ENCODE data around the gene OR10G7.

DNA sequence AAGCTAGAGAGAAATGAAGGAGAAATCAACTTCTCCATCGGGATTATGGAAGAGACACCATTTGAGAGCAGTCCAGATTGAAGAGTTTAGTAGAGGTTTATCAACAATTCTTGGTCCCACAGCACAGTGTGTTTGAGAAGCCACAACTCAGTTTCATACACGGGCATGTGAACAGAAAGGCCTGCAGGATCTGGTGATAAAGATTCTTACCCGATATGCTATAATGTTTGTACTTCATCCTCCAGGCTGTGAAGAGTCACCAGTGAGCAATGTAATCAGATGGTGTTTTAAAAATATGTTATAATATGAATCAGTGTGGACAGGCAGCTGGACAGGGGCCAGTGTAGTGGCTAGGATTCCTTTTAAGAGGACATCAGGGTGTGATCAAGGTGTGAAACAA is 44.5 kb upstream of the OR10G7 start:
- TF ChIP-seq, protein P1, sequence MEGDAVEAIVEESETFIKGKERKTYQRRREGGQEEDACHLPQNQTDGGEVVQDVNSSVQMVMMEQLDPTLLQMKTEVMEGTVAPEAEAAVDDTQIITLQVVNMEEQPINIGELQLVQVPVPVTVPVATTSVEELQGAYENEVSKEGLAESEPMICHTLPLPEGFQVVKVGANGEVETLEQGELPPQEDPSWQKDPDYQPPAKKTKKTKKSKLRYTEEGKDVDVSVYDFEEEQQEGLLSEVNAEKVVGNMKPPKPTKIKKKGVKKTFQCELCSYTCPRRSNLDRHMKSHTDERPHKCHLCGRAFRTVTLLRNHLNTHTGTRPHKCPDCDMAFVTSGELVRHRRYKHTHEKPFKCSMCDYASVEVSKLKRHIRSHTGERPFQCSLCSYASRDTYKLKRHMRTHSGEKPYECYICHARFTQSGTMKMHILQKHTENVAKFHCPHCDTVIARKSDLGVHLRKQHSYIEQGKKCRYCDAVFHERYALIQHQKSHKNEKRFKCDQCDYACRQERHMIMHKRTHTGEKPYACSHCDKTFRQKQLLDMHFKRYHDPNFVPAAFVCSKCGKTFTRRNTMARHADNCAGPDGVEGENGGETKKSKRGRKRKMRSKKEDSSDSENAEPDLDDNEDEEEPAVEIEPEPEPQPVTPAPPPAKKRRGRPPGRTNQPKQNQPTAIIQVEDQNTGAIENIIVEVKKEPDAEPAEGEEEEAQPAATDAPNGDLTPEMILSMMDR (conservative IDR thresholded peaks at IDR 0.05 in 1 of 2, IDR thresholded peaks at IDR 0.05 in 1 of 2; ENCODE audit: low read depth in 1 of 2, low read length in 2 of 2), result no peak
- TF ChIP-seq EZH2 (IDR thresholded peaks at IDR 0.05; ENCODE audit: low read length, missing control alignments), result no peak
